MM.1S (cell line): ENCODE data around the gene OLIG2.
A peak's percentile ranks its signal among the peaks of the same experiment; 100 is the strongest.

ENCODE experiments used
- DNase-seq: peaks from one replicate; pipeline ENCODE4 v3.0.0-alpha.2; 2015
- H2AFZ ChIP-seq: fragments of 300-600 bp; sonication (generic); 2 replicates; pipeline ENCODE4 v1.6.0; 2016; ENCODE audit warnings: antibody characterized with exemption, low read length
- H3F3A ChIP-seq: fragments of 300-600 bp; sonication (generic); 2 replicates; pipeline ENCODE4 v1.6.1; 2016; ENCODE audit warnings: mild to moderate bottlenecking, antibody characterized with exemption, low read length, moderate library complexity, mixed read lengths; ENCODE audit not compliant: insufficient read depth
- H3K27ac ChIP-seq: fragments of 300-600 bp; sonication (generic); 2 replicates; pipeline ENCODE4 v1.5.1; 2016; ENCODE audit warnings: mild to moderate bottlenecking, low read length
- H3K27me3 ChIP-seq: fragments of 300-600 bp; sonication (generic); replicated peaks from 2 replicates; pipeline ENCODE4 v1.6.0; 2016; ENCODE audit warnings: low read length; ENCODE audit not compliant: insufficient read depth
- H3K36me3 ChIP-seq: fragments of 300-600 bp; sonication (generic); replicated peaks from 2 replicates; pipeline ENCODE4 v1.6.1; 2016; ENCODE audit warnings: mild to moderate bottlenecking, low read length, mixed read lengths; ENCODE audit not compliant: insufficient read depth
- H3K4me1 ChIP-seq: fragments of 300-600 bp; sonication (generic); 2 replicates; pipeline ENCODE4 v1.6.1; 2016; ENCODE audit warnings: low read length, mixed read lengths
- H3K4me2 ChIP-seq: fragments of 300-600 bp; sonication (generic); 2 replicates; pipeline ENCODE4 v1.6.0; 2016; ENCODE audit warnings: low read depth, low read length
- H3K4me3 ChIP-seq: fragments of 300-600 bp; sonication (generic); 2 replicates; pipeline ENCODE4 v1.5.1; 2016; ENCODE audit warnings: low read length, mixed read lengths
- H3K79me2 ChIP-seq: fragments of 300-600 bp; sonication (generic); 2 replicates; pipeline ENCODE4 v1.6.1; 2016; ENCODE audit warnings: mixed run types, low read length, mixed read lengths
- H3K9ac ChIP-seq: fragments of 300-600 bp; sonication (generic); 2 replicates; pipeline ENCODE4 v1.6.1; 2016; ENCODE audit warnings: low read length, mixed read lengths
- H3K9me2 ChIP-seq: fragments of 300-600 bp; sonication (generic); replicated peaks from 2 replicates; pipeline ENCODE4 v1.6.1; 2016; ENCODE audit warnings: mild to moderate bottlenecking, low read length, mixed read lengths; ENCODE audit not compliant: insufficient read depth
- H3K9me3 ChIP-seq: fragments of 300-600 bp; sonication (generic); replicated peaks from 2 replicates; pipeline ENCODE4 v1.6.1; 2016; ENCODE audit warnings: mild to moderate bottlenecking, low read length, mixed read lengths; ENCODE audit not compliant: insufficient read depth
- H4K20me1 ChIP-seq: fragments of 300-600 bp; sonication (generic); 2 replicates; pipeline ENCODE4 v1.6.1; 2016; ENCODE audit warnings: mild to moderate bottlenecking, low read length, moderate library complexity, mixed read lengths; ENCODE audit not compliant: insufficient read depth
- EZH2 ChIP-seq: fragments of 300-600 bp; sonication (generic); optimal IDR thresholded peaks from 2 replicates; pipeline ENCODE3; 2017; ENCODE audit warnings: low read depth, mild to moderate bottlenecking, antibody characterized with exemption, low read length, mixed read lengths
- EZH2phosphoT487 ChIP-seq: fragments of 300-600 bp; sonication (generic); IDR thresholded peaks from 2 replicates; pipeline ENCODE4 v1.6.1; 2018; ENCODE audit warnings: antibody characterized with exemption, low read length
- TF ChIP-seq, protein P1 (sequence below): fragments of 300-600 bp; sonication (generic); IDR thresholded peaks from 2 replicates; pipeline ENCODE4 v1.5.1; 2016; ENCODE audit warnings: antibody characterized with exemption, low read length, mixed read lengths

OLIG2 gene

DNA sequence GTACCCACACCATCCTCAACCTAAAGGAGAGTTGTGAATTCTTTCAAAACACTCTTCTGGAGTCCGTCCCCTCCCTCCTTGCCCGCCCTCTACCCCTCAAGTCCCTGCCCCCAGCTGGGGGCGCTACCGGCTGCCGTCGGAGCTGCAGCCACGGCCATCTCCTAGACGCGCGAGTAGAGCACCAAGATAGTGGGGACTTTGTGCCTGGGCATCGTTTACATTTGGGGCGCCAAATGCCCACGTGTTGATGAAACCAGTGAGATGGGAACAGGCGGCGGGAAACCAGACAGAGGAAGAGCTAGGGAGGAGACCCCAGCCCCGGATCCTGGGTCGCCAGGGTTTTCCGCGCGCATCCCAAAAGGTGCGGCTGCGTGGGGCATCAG is 638 bp upstream of the OLIG2 start:
- H3K36me3 ChIP-seq, result no peaks in the 10 kb centered on the region
- H3K79me2 ChIP-seq, result no peaks in the 10 kb centered on the region
- peak overlapping the region; percentile 61 for H3K4me3 ChIP-seq
- H3K9me3 ChIP-seq, result no peaks in the 10 kb centered on the region
- H3K9ac ChIP-seq, result no peak overlapping the region
- H3K4me1 ChIP-seq, result no peaks in the 10 kb centered on the region
- H3K4me2 ChIP-seq, result peak overlapping the region; percentile 67
- no peak for TF ChIP-seq EZH2
- TF ChIP-seq, protein P1, sequence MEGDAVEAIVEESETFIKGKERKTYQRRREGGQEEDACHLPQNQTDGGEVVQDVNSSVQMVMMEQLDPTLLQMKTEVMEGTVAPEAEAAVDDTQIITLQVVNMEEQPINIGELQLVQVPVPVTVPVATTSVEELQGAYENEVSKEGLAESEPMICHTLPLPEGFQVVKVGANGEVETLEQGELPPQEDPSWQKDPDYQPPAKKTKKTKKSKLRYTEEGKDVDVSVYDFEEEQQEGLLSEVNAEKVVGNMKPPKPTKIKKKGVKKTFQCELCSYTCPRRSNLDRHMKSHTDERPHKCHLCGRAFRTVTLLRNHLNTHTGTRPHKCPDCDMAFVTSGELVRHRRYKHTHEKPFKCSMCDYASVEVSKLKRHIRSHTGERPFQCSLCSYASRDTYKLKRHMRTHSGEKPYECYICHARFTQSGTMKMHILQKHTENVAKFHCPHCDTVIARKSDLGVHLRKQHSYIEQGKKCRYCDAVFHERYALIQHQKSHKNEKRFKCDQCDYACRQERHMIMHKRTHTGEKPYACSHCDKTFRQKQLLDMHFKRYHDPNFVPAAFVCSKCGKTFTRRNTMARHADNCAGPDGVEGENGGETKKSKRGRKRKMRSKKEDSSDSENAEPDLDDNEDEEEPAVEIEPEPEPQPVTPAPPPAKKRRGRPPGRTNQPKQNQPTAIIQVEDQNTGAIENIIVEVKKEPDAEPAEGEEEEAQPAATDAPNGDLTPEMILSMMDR, result peak; percentile 38
- no peaks in the 10 kb centered on the region for H3K9me2 ChIP-seq
- no peaks in the 10 kb centered on the region for H4K20me1 ChIP-seq
- peaks cover 85% of the 10 kb centered on the region for H3K27me3 ChIP-seq
- H3K27ac ChIP-seq, result no peak overlapping the region
- H3F3A ChIP-seq, result no peaks in the 10 kb centered on the region
- H2AFZ ChIP-seq, result peak overlapping the region; percentile 65; the same call in 1 of the 2 replicates
- no peak for DNase-seq

DNA sequence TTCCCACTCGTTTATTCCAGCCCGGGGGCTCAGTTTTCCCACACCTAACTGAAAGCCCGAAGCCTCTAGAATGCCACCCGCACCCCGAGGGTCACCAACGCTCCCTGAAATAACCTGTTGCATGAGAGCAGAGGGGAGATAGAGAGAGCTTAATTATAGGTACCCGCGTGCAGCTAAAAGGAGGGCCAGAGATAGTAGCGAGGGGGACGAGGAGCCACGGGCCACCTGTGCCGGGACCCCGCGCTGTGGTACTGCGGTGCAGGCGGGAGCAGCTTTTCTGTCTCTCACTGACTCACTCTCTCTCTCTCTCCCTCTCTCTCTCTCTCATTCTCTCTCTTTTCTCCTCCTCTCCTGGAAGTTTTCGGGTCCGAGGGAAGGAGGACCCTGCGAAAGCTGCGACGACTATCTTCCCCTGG is 716 bp downstream of the OLIG2 start:
- peaks cover 73% of the 10 kb centered on the region for H3K27me3 ChIP-seq
- H4K20me1 ChIP-seq, result no peaks in the 10 kb centered on the region
- no peaks in the 10 kb centered on the region for H3K36me3 ChIP-seq
- H3K4me3 ChIP-seq, result peak overlapping the region; percentile 61; the same call in 1 of the 2 replicates
- no peak overlapping the region for H3K9ac ChIP-seq
- no peaks in the 10 kb centered on the region for H3K79me2 ChIP-seq
- H3K4me1 ChIP-seq, result no peaks in the 10 kb centered on the region
- H3K9me3 ChIP-seq, result no peaks in the 10 kb centered on the region
- no peak overlapping the region for H3K27ac ChIP-seq
- DNase-seq, result no peak
- no peaks in the 10 kb centered on the region for H3F3A ChIP-seq
- no peaks in the 10 kb centered on the region for H3K9me2 ChIP-seq
- peak overlapping the region; percentile 67; the same call in 1 of the 2 replicates for H3K4me2 ChIP-seq
- no peak overlapping the region; the same call in 1 of the 2 replicates for H2AFZ ChIP-seq
- TF ChIP-seq EZH2phosphoT487 (no peak), EZH2 (no peak)
- TF ChIP-seq, protein P1, result no peak

DNA sequence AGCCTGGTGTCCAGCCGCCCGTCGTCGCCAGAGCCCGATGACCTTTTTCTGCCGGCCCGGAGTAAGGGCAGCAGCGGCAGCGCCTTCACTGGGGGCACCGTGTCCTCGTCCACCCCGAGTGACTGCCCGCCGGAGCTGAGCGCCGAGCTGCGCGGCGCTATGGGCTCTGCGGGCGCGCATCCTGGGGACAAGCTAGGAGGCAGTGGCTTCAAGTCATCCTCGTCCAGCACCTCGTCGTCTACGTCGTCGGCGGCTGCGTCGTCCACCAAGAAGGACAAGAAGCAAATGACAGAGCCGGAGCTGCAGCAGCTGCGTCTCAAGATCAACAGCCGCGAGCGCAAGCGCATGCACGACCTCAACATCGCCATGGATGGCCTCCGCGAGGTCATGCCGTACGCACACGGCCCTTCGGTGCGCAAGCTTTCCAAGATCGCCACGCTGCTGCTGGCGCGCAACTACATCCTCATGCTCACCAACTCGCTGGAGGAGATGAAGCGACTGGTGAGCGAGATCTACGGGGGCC is 1.2 kb downstream of the OLIG2 start:
- Histone ChIP-seq H3K4me1 (no peaks in the 10 kb centered on the region), H3K9me2 (no peaks in the 10 kb centered on the region), H2AFZ (no peak overlapping the region), H3K9me3 (no peaks in the 10 kb centered on the region), H3K4me3 (no peak overlapping the region), H3K27me3 (peaks cover 68% of the 10 kb centered on the region), H3K27ac (no peak overlapping the region), H3F3A (no peaks in the 10 kb centered on the region), H4K20me1 (no peaks in the 10 kb centered on the region), H3K79me2 (no peaks in the 10 kb centered on the region), H3K9ac (no peak overlapping the region), H3K36me3 (no peaks in the 10 kb centered on the region), H3K4me2 (no peak overlapping the region)
- TF ChIP-seq, protein P1, result no peak
- TF ChIP-seq EZH2, result no peak
- TF ChIP-seq EZH2phosphoT487, result no peak
- DNase-seq, result no peak
